Common myeloid progenitor, CD34-positive (primary cell): ENCODE data around the gene HOMER1.

Source experiments
- CTCF ChIA-PET: fragments of 350-600 bp; sonication (Branson Sonifier 250); formaldehyde crosslinking; loops from one replicate; lab custom pipeline; 2021; ENCODE audit warnings: antibody characterized with exemption; lab: Charles Lee
- POLR2A ChIA-PET: fragments of 350-600 bp; sonication (Branson Sonifier 250); formaldehyde crosslinking; loops from one replicate; lab custom pipeline; 2021; ENCODE audit warnings: antibody characterized with exemption; lab: Charles Lee
- DNase-seq, 3 donors: peaks; one replicate each; pipeline versions ENCODE4 v3.0.0 to v3.0.0-alpha.2; 2013
- H3K27ac ChIP-seq, 2 experiments: 1 replicate in 1 of 2; 2 replicates in 1 of 2; pipeline ENCODE4 v1.7.0; 2013; ENCODE audit warnings: inconsistent platforms in 2 of 2, low read length in 2 of 2, mild to moderate bottlenecking in 2 of 2, low read depth in 1 of 2, moderate library complexity in 1 of 2; ENCODE audit not compliant: severe bottlenecking in 2 of 2, insufficient read depth in 1 of 2, poor library complexity in 1 of 2
- H3K27me3 ChIP-seq, 5 experiments: replicated peaks in 2 of 5; 1 replicate in 3 of 5; 2 replicates in 2 of 5; pipeline versions ENCODE4 v1.6.1 to v1.7.0; 2013; ENCODE audit warnings: low read length in 4 of 5, mild to moderate bottlenecking in 2 of 5, moderate library complexity in 2 of 5, inconsistent platforms in 1 of 5; ENCODE audit not compliant: insufficient read depth in 5 of 5, control insufficient read depth in 4 of 5
- H3K36me3 ChIP-seq, 4 experiments: 1 replicate in 2 of 4; 2 replicates in 2 of 4; pipeline versions ENCODE4 v1.6.1 to v1.7.0; 2013; ENCODE audit warnings: low read length in 3 of 4, control low read depth in 1 of 4, mild to moderate bottlenecking in 1 of 4; ENCODE audit not compliant: control insufficient read depth in 4 of 4, insufficient read depth in 4 of 4
- H3K4me1 ChIP-seq, 4 experiments: 1 replicate in 3 of 4; 2 replicates in 1 of 4; pipeline versions ENCODE4 v1.6.1 to v1.7.1; 2013; ENCODE audit warnings: low read length in 3 of 4, mild to moderate bottlenecking in 3 of 4, control low read depth in 1 of 4, inconsistent platforms in 1 of 4, moderate library complexity in 1 of 4; ENCODE audit not compliant: control insufficient read depth in 4 of 4, insufficient read depth in 4 of 4; ENCODE audit errors: control extremely low read depth in 1 of 4
- H3K4me3 ChIP-seq, 7 experiments: 1 replicate in 4 of 7; 2 replicates in 3 of 7; pipeline versions ENCODE4 v1.5.1 to v1.7.0; 2013; ENCODE audit warnings: mild to moderate bottlenecking in 7 of 7, low read length in 6 of 7, moderate library complexity in 6 of 7, inconsistent platforms in 2 of 7, low read depth in 2 of 7, control low read depth in 1 of 7; ENCODE audit not compliant: insufficient read depth in 4 of 7, control insufficient read depth in 1 of 7; ENCODE audit errors: extremely low read depth in 1 of 7
- H3K9me3 ChIP-seq, 5 experiments: 1 replicate in 4 of 5; 2 replicates in 1 of 5; pipeline versions ENCODE4 v1.6.1 to v1.7.1; 2013; ENCODE audit warnings: low read length in 4 of 5, mild to moderate bottlenecking in 2 of 5, inconsistent platforms in 1 of 5, low read depth in 1 of 5, moderate library complexity in 1 of 5; ENCODE audit not compliant: control insufficient read depth in 4 of 5, insufficient read depth in 2 of 5; ENCODE audit errors: control extremely low read depth in 1 of 5
- WGBS: methylation state at CpG from one replicate; pipeline ENCODE4 v1.1.5; 2013; ENCODE audit not compliant: insufficient coverage; 5-methylcytosine and 5-hydroxymethylcytosine counted together

HOMER1 gene

GRCh38 chr5:79459626-79460025, 54.3 kb downstream of the HOMER1 start:
- H3K4me3 ChIP-seq = no peak overlapping the region
- H3K27me3 ChIP-seq = no peaks in the 10 kb centered on the region
- H3K27ac ChIP-seq = no peak overlapping the region
- CTCF ChIA-PET = interaction anchor here (0.8 to 1.7 kb wide), 2 partner anchors 434 to 439 kb away, joined by 3 to 6 read pairs; no protein-coding TSS in a partner anchor
- H3K4me1 ChIP-seq = no peaks in the 10 kb centered on the region
- H3K9me3 ChIP-seq = no peaks in the 10 kb centered on the region
- POLR2A ChIA-PET = no interaction called here
- no peaks in the 10 kb centered on the region for H3K36me3 ChIP-seq
- WGBS = no CpG with 5 or more reads among the region's 2 CpGs
- DNase-seq = no peak

GRCh38 chr5:79456890-79457583, 56.9 kb downstream of the HOMER1 start:
- H3K9me3 ChIP-seq = no peaks in the 10 kb centered on the region
- peaks cover 0 to 2% (median 0%) of the 10 kb centered on the region in 5 experiments for H3K27me3 ChIP-seq
- no peak overlapping the region for H3K4me3 ChIP-seq
- 100% methylated on average over 1 of the region's 2 CpGs for WGBS
- H3K27ac ChIP-seq = no peak overlapping the region
- no peaks in the 10 kb centered on the region for H3K4me1 ChIP-seq
- CTCF ChIA-PET = interaction anchor here (0.9 kb wide), 1 partner anchor 432 kb away, joined by 3 read pairs; no protein-coding TSS in a partner anchor
- no peaks in the 10 kb centered on the region for H3K36me3 ChIP-seq
- DNase-seq = no peak
- POLR2A ChIA-PET = no interaction called here

- Histone ChIP-seq H3K27ac (no peak overlapping the region), H3K4me1 (no peaks in the 10 kb centered on the region), H3K36me3 (no peaks in the 10 kb centered on the region), H3K9me3 (no peaks in the 10 kb centered on the region), H3K27me3 (peaks cover 0 to 2% (median 0%) of the 10 kb centered on the region in 5 experiments), H3K4me3 (no peak overlapping the region)
- ChIA-PET POLR2A (no interaction called here), CTCF (interaction anchor here (0.9 kb wide), 1 partner anchor 431 kb away, joined by 3 read pairs; no protein-coding TSS in a partner anchor)
- no peak for DNase-seq
Measured at GRCh38 chr5:79456400-79456799, 57.5 kb downstream of the HOMER1 start.

GRCh38 chr5:79454043-79454442, 59.9 kb downstream of the HOMER1 start:
- POLR2A ChIA-PET = no interaction called here
- no peaks in the 10 kb centered on the region for H3K4me1 ChIP-seq
- H3K36me3 ChIP-seq = no peaks in the 10 kb centered on the region
- no peaks in the 10 kb centered on the region for H3K9me3 ChIP-seq
- H3K27me3 ChIP-seq = peaks cover 0 to 2% (median 0%) of the 10 kb centered on the region in 5 experiments
- no peak overlapping the region for H3K4me3 ChIP-seq
- H3K27ac ChIP-seq = no peak overlapping the region
- CTCF ChIA-PET = interaction anchor here (0.9 kb wide), 1 partner anchor 13 kb away, joined by 3 read pairs; no protein-coding TSS in a partner anchor
- DNase-seq = no peak
- WGBS = 33% methylated on average over 1 of the region's 4 CpGs

GRCh38 chr5:79448336-79448735, 65.6 kb downstream of the HOMER1 start:
- Histone ChIP-seq H3K4me3 (no peak overlapping the region), H3K4me1 (no peaks in the 10 kb centered on the region), H3K27me3 (peaks cover 0 to 2% (median 0%) of the 10 kb centered on the region in 5 experiments), H3K27ac (no peak overlapping the region), H3K9me3 (no peaks in the 10 kb centered on the region), H3K36me3 (no peaks in the 10 kb centered on the region)
- ChIA-PET POLR2A (interaction anchor here (0.6 kb wide), 1 partner anchor 564 kb away, joined by 4 read pairs; no protein-coding TSS in a partner anchor), CTCF (interaction anchor here (0.7 to 1.8 kb wide), 3 partner anchors 16 to 424 kb away, joined by 3 to 5 read pairs (median 3); no protein-coding TSS in a partner anchor)
- no peak for DNase-seq
- WGBS = 100% methylated on average over 1 of the region's 2 CpGs

- no peaks in the 10 kb centered on the region for H3K4me1 ChIP-seq
- no peak overlapping the region for H3K4me3 ChIP-seq
- no peaks in the 10 kb centered on the region for H3K36me3 ChIP-seq
- H3K9me3 ChIP-seq = no peaks in the 10 kb centered on the region
- H3K27me3 ChIP-seq = no peaks in the 10 kb centered on the region
- POLR2A ChIA-PET = no interaction called here
- CTCF ChIA-PET = no interaction called here
- no peak overlapping the region for H3K27ac ChIP-seq
- DNase-seq = no peak
- no CpG with 5 or more reads among the region's 2 CpGs for WGBS
Measured at GRCh38 chr5:79436821-79437220, 77.1 kb downstream of the HOMER1 start.

GRCh38 chr5:79436224-79436623, 77.7 kb downstream of the HOMER1 start:
- no peak overlapping the region for H3K4me3 ChIP-seq
- POLR2A ChIA-PET = no interaction called here
- DNase-seq = no peak
- H3K4me1 ChIP-seq = no peaks in the 10 kb centered on the region
- no peak overlapping the region for H3K27ac ChIP-seq
- WGBS = 93% methylated on average over 2 of the region's 3 CpGs
- H3K27me3 ChIP-seq = no peaks in the 10 kb centered on the region
- no peaks in the 10 kb centered on the region for H3K9me3 ChIP-seq
- CTCF ChIA-PET = no interaction called here
- H3K36me3 ChIP-seq = no peaks in the 10 kb centered on the region
